Activated CD8-positive, alpha-beta T cell treated with anti-CD3 and anti-CD28 coated beads for 36 hours (primary cell): ENCODE results near the gene LRFN3. TPM values are rescaled to one million over a fixed set of nuclear protein-coding genes. Genes with fewer than 3 reads are reported as not detected.

Source experiments
- ATAC-seq: fragments of 200-7000 bp; cut with Tn5 transposase; one replicate; pipeline ENCODE4 v1.10.0; 2021; ENCODE audit warnings: mild to moderate bottlenecking, moderate library complexity
- CTCF ChIA-PET: fragments of 350-600 bp; sonication (Branson Sonifier 250); formaldehyde crosslinking; loops from one replicate; lab custom pipeline; 2021; ENCODE audit warnings: antibody characterized with exemption; lab: Charles Lee
- POLR2A ChIA-PET: fragments of 350-600 bp; sonication (Branson Sonifier 250); formaldehyde crosslinking; loops from one replicate; lab custom pipeline; 2021; ENCODE audit warnings: antibody characterized with exemption; lab: Charles Lee
- DNase-seq: peaks from one replicate; pipeline ENCODE4 v3.0.0-alpha.2; 2020
- H3K27ac Mint-ChIP-seq: one replicate; pipeline ENCODE4 v1.8.0; 2021; ENCODE audit warnings: mild to moderate bottlenecking, mixed read lengths
- H3K27me3 Mint-ChIP-seq: one replicate; pipeline ENCODE4 v1.8.0; 2021; ENCODE audit warnings: mixed read lengths
- H3K36me3 Mint-ChIP-seq: one replicate; pipeline ENCODE4 v1.8.0; 2021; ENCODE audit warnings: low read depth, mixed read lengths
- H3K4me1 Mint-ChIP-seq: one replicate; pipeline ENCODE4 v1.8.0; 2021; ENCODE audit warnings: low read depth, mixed read lengths
- H3K4me3 Mint-ChIP-seq: one replicate; pipeline ENCODE4 v1.8.0; 2021; ENCODE audit warnings: mild to moderate bottlenecking, moderate library complexity, mixed read lengths
- H3K9me3 Mint-ChIP-seq: one replicate; pipeline ENCODE4 v1.8.0; 2021; ENCODE audit warnings: mixed read lengths
- CTCF ChIP-seq: fragments of 200-600 bp; IDR thresholded peaks from one replicate; pipeline ENCODE4 v1.8.0; 2022; ENCODE audit warnings: antibody characterized with exemption, mild to moderate bottlenecking
- intact Hi-C: fragments of 100-400 bp; cut with micrococcal nuclease; formaldehyde crosslinking; loops from one replicate; pipeline ENCODE4 v1.10.0; 2022
- total RNA-seq, 2 experiments: library from RNA; stranded (reverse); gene quantifications; one replicate each; pipeline ENCODE4 v1.2.3, GENCODE V29; 2021

LRFN3 gene
- total RNA-seq, 2 experiments from 2014 or later, result 4.8 to 6.6 TPM

GRCh38 chr19:35901854-35902661 is 34.1 kb upstream of the LRFN3 start, which contains the start of gene HCST:
HCST (plus strand) TSS chr19:35902529; CDS start chr19:35902594, 65 bp downstream.
- H3K4me1 Mint-ChIP-seq, result peaks cover 51% of the 10 kb centered on the region
- peak within 1 kb of the TSS; percentile 86 for H3K4me3 Mint-ChIP-seq
- CTCF ChIA-PET, result no interaction called here
- DNase-seq (peak; percentile 66), ATAC-seq (peak; percentile 35)
- intact Hi-C loops, result loop anchor here (2.0 kb wide), 2 partner anchors 29 to 189 kb away; no protein-coding TSS in a partner anchor
- peak within 1 kb of the TSS; percentile 96 for H3K27ac Mint-ChIP-seq
- no peaks in the 10 kb centered on the region for H3K9me3 Mint-ChIP-seq
- TF ChIP-seq CTCF, result no peak
- POLR2A ChIA-PET, result interaction anchor here (1.5 kb wide), 1 partner anchor 157 kb away, joined by 3 read pairs; the partner anchor contains the start of genes PSENEN and U2AF1L4
- no peaks in the 10 kb centered on the region for H3K27me3 Mint-ChIP-seq
- H3K36me3 Mint-ChIP-seq, result peaks cover 32% of the 10 kb centered on the region

- Mint-ChIP-seq H3K4me1 (peaks cover 46% of the 10 kb centered on the region), H3K27me3 (no peaks in the 10 kb centered on the region), H3K36me3 (peaks cover 23% of the 10 kb centered on the region), H3K9me3 (no peaks in the 10 kb centered on the region), H3K27ac (peak overlapping the region; percentile 96), H3K4me3 (peak overlapping the region; percentile 86)
- CTCF ChIA-PET, result interaction anchor here (0.8 to 3.3 kb wide), 2 partner anchors 26 to 28 kb away, joined by 5 to 12 read pairs; no protein-coding TSS in a partner anchor
- ATAC-seq (no peak), DNase-seq (no peak)
- intact Hi-C loops, result loop anchor here (2.0 kb wide), 1 partner anchor 190 kb away; no protein-coding TSS in a partner anchor
- no peak for TF ChIP-seq CTCF
- POLR2A ChIA-PET, result interaction anchor here (0.6 to 1.1 kb wide), 5 partner anchors 9 to 305 kb away, joined by 3 read pairs; partner anchors contain the start of gene WDR62
These were observed 33.2 kb upstream of the LRFN3 start for GRCh38 chr19:35902870-35903475.

- peak overlapping the region; percentile 96 for H3K27ac Mint-ChIP-seq
- peaks cover 17% of the 10 kb centered on the region for H3K36me3 Mint-ChIP-seq
- intact Hi-C loops, result loop anchor here (2.0 kb wide), 1 partner anchor 191 kb away; no protein-coding TSS in a partner anchor
- ChIA-PET POLR2A (interaction anchor here (0.6 to 1.2 kb wide), 10 partner anchors 8 to 304 kb away, joined by 3 to 4 read pairs (median 3); partner anchors contain the start of gene WDR62), CTCF (interaction anchor here (0.8 to 3.3 kb wide), 3 partner anchors 18 to 27 kb away, joined by 3 to 12 read pairs (median 5); no protein-coding TSS in a partner anchor)
- peaks cover 43% of the 10 kb centered on the region for H3K4me1 Mint-ChIP-seq
- H3K27me3 Mint-ChIP-seq, result no peaks in the 10 kb centered on the region
- ATAC-seq (peak; percentile 56), DNase-seq (peak; percentile 96)
- TF ChIP-seq CTCF, result no peak
- H3K9me3 Mint-ChIP-seq, result no peaks in the 10 kb centered on the region
- H3K4me3 Mint-ChIP-seq, result peak overlapping the region; percentile 86
These were observed 32.5 kb upstream of the LRFN3 start for GRCh38 chr19:35903550-35904179.

GRCh38 chr19:35904311-35905068 is 31.7 kb upstream of the LRFN3 start:
- Mint-ChIP-seq H3K36me3 (peaks cover 10% of the 10 kb centered on the region), H3K4me1 (peaks cover 50% of the 10 kb centered on the region), H3K4me3 (peak overlapping the region; percentile 7), H3K27me3 (no peaks in the 10 kb centered on the region), H3K27ac (peak overlapping the region; percentile 71), H3K9me3 (no peaks in the 10 kb centered on the region)
- CTCF ChIA-PET, result interaction anchor here (0.8 to 3.3 kb wide), 2 partner anchors 17 to 26 kb away, joined by 3 to 12 read pairs; no protein-coding TSS in a partner anchor
- DNase-seq (no peak), ATAC-seq (no peak)
- POLR2A ChIA-PET, result interaction anchor here (0.6 to 1.2 kb wide), 7 partner anchors 10 to 457 kb away, joined by 3 to 4 read pairs (median 3); no protein-coding TSS in a partner anchor
- intact Hi-C loops, result no loop called here
- no peak for TF ChIP-seq CTCF
